DND-41 (cell line): Measurements from ENCODE around the gene MAPK14.

Source experiments
- ATAC-seq: fragments of 200-7000 bp; cut with Tn5 transposase; 3 replicates; pipeline ENCODE4 v1.9.1; 2021; ENCODE audit warnings: low read depth; ENCODE audit not compliant: insufficient read depth
- DNase-seq: peaks from one replicate; pipeline ENCODE4 v3.0.0-alpha.2; 2020
- H2AFZ ChIP-seq: 2 replicates; pipeline ENCODE4 v1.6.0; 2012; ENCODE audit warnings: low read depth, low read length
- H3K27ac ChIP-seq: 2 replicates; pipeline ENCODE4 v1.5.1; 2012; ENCODE audit warnings: low read length, inconsistent platforms
- H3K27me3 ChIP-seq: fragments of 200-600 bp; sonication (generic); 2 replicates; pipeline ENCODE4 v1.6.0; 2012; ENCODE audit warnings: low read length, mild to moderate bottlenecking, inconsistent platforms; ENCODE audit not compliant: insufficient read depth, poor library complexity
- H3K36me3 ChIP-seq: 2 replicates; pipeline ENCODE4 v1.5.1; 2012; ENCODE audit warnings: low read length, inconsistent platforms; ENCODE audit not compliant: insufficient read depth
- H3K4me1 ChIP-seq: 2 replicates; pipeline ENCODE4 v1.5.1; 2012; ENCODE audit warnings: mild to moderate bottlenecking, low read length; ENCODE audit not compliant: insufficient read depth
- H3K4me2 ChIP-seq: 2 replicates; pipeline ENCODE4 v1.6.0; 2012; ENCODE audit warnings: mild to moderate bottlenecking, moderate library complexity, low read length, inconsistent platforms; ENCODE audit not compliant: insufficient read depth
- H3K4me3 ChIP-seq, 2 experiments: fragments of 200-600 bp in 1 of 2; shearing (Covaris generic) in 1 of 2; 2 replicates each; pipeline ENCODE4 v1.5.1; 2012 to 2016; ENCODE audit warnings: inconsistent platforms in 2 of 2, low read length in 2 of 2, mild to moderate bottlenecking in 2 of 2, low read depth in 1 of 2, moderate library complexity in 1 of 2
- H3K79me2 ChIP-seq: 2 replicates; pipeline ENCODE4 v1.6.0; 2012; ENCODE audit warnings: low read length, inconsistent platforms; ENCODE audit not compliant: insufficient read depth
- H3K9ac ChIP-seq: 2 replicates; pipeline ENCODE4 v1.6.0; 2012; ENCODE audit warnings: low read depth, mild to moderate bottlenecking, inconsistent platforms, low read length, moderate library complexity
- H3K9me3 ChIP-seq: 2 replicates; pipeline ENCODE4 v1.5.1; 2012; ENCODE audit warnings: low read length, moderate library complexity, mild to moderate bottlenecking, inconsistent platforms; ENCODE audit not compliant: insufficient read depth, severe bottlenecking
- H4K20me1 ChIP-seq: 2 replicates; pipeline ENCODE4 v1.6.0; 2012; ENCODE audit warnings: low read length; ENCODE audit not compliant: insufficient read depth
- EZH2 ChIP-seq: IDR thresholded peaks from 3 replicates; pipeline ENCODE4 v1.6.1; 2012; ENCODE audit warnings: borderline replicate concordance, low read depth, mild to moderate bottlenecking, moderate library complexity, low read length, inconsistent platforms; ENCODE audit not compliant: severe bottlenecking
- TF ChIP-seq, protein P1 (sequence below): IDR thresholded peaks from 2 replicates; pipeline ENCODE4 v1.5.1; 2012; ENCODE audit warnings: borderline replicate concordance, low read length, moderate library complexity, mild to moderate bottlenecking; ENCODE audit not compliant: poor library complexity, severe bottlenecking; ENCODE audit errors: extremely low read depth

The MAPK14 gene

DNA sequence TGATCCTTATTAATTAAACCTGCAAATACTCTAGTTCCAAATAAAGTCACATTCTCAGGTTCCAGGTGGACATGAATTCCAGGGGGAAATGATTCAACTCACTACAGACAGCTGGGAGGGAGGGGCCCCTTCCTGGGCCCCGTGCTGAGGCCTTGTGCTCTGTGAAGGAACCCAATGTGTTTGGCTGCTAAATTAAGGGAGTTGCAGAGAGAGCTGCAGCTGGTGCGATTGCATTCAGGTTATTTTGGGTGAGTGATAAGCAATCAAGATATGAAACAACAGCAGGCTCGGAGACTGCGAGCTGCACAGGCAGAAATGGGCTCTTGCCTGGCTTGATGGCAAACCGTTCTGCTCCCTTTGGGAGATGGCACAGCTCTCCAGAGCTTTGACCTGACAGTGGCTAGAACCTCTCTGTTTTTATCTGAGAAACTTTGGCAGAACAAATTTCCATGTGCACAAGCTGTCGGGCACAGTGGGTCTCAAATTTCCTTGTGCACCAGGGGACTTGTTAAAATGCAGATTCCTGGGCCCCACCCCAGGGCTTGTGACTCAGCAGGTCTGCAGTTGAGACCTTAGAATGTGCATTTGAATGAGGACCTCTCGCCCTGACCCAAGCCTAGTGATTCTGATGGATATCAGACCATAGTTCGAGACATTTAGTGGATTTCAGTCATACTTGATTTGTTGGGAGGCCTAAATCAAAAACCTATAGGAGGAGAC lies 112.5 kb downstream of the MAPK14 start:
- no peaks in the 10 kb centered on the region for H3K27me3 ChIP-seq
- H2AFZ ChIP-seq, result no peak overlapping the region
- no peak for TF ChIP-seq EZH2
- TF ChIP-seq, protein P1, sequence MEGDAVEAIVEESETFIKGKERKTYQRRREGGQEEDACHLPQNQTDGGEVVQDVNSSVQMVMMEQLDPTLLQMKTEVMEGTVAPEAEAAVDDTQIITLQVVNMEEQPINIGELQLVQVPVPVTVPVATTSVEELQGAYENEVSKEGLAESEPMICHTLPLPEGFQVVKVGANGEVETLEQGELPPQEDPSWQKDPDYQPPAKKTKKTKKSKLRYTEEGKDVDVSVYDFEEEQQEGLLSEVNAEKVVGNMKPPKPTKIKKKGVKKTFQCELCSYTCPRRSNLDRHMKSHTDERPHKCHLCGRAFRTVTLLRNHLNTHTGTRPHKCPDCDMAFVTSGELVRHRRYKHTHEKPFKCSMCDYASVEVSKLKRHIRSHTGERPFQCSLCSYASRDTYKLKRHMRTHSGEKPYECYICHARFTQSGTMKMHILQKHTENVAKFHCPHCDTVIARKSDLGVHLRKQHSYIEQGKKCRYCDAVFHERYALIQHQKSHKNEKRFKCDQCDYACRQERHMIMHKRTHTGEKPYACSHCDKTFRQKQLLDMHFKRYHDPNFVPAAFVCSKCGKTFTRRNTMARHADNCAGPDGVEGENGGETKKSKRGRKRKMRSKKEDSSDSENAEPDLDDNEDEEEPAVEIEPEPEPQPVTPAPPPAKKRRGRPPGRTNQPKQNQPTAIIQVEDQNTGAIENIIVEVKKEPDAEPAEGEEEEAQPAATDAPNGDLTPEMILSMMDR, result no peak
- H4K20me1 ChIP-seq, result no peaks in the 10 kb centered on the region
- H3K4me3 ChIP-seq, result no peak overlapping the region
- H3K4me1 ChIP-seq, result no peaks in the 10 kb centered on the region
- H3K79me2 ChIP-seq, result no peaks in the 10 kb centered on the region
- H3K9me3 ChIP-seq, result no peaks in the 10 kb centered on the region
- no peaks in the 10 kb centered on the region for H3K36me3 ChIP-seq
- ATAC-seq, result no peak
- H3K27ac ChIP-seq, result no peak overlapping the region
- H3K4me2 ChIP-seq, result no peak overlapping the region
- no peak for DNase-seq
- no peak overlapping the region for H3K9ac ChIP-seq

DNA sequence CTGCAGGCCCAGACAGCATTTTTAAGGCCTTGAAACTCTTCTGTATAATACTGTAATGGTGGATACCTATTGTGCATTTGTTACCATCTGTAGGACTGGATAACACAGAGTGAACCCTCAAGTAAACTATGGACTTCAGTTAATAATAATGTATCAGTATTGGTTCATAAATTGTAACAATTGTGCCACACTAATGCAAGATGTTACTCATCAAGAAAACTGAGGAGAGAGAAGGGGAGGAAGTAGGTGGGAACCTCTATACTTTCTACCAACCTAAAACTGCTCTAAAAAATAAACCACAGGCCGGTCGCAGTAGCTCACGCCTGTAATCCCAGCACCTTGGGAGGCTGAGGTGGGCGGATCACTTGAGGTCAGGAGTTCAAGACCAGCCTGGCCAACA lies 113.5 kb downstream of the MAPK14 start:
- Histone ChIP-seq H3K27me3 (no peaks in the 10 kb centered on the region), H3K79me2 (no peaks in the 10 kb centered on the region), H3K9me3 (no peaks in the 10 kb centered on the region), H3K9ac (no peak overlapping the region), H2AFZ (no peak overlapping the region), H3K4me3 (no peak overlapping the region), H3K27ac (no peak overlapping the region), H3K4me2 (no peak overlapping the region), H3K36me3 (no peaks in the 10 kb centered on the region), H3K4me1 (no peaks in the 10 kb centered on the region), H4K20me1 (no peaks in the 10 kb centered on the region)
- no peak for DNase-seq
- ATAC-seq, result no peak
- TF ChIP-seq, protein P1, result no peak

DNA sequence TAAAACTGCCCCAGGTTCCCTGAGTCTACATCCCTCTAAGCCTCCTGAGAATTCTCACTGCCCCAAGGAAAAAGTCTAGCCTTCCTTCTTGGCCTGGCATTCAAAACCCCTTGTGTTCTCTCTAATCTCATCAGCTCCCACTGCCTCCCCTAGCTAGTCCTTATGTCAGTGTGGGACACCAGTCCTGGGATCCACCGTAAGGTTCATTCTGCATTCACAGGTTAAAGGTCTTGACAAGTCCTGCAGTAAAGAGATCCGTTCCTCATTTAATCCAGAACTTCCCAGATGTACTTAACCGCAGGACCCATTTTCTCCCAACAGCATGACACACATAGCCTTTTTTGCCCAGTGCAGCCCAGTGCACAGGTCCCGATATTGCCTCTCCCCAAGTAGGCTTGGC lies 114.4 kb downstream of the MAPK14 start:
- no peaks in the 10 kb centered on the region for H3K36me3 ChIP-seq
- no peaks in the 10 kb centered on the region for H3K4me1 ChIP-seq
- H3K79me2 ChIP-seq, result no peaks in the 10 kb centered on the region
- no peak for DNase-seq
- H3K9me3 ChIP-seq, result no peaks in the 10 kb centered on the region
- H3K4me3 ChIP-seq, result no peak overlapping the region
- ATAC-seq, result no peak
- H2AFZ ChIP-seq, result no peak overlapping the region
- H3K27me3 ChIP-seq, result no peaks in the 10 kb centered on the region
- no peaks in the 10 kb centered on the region for H4K20me1 ChIP-seq
- no peak overlapping the region for H3K27ac ChIP-seq
- no peak overlapping the region for H3K4me2 ChIP-seq
- TF ChIP-seq, protein P1, result no peak
- no peak for TF ChIP-seq EZH2
- H3K9ac ChIP-seq, result no peak overlapping the region
